PC-9 (cell line): ENCODE measurements around the gene PDHX. TPM values are rescaled to one million over a fixed set of nuclear protein-coding genes. Genes with fewer than 3 reads are reported as not detected.

Experiments used
- BruUV-seq: library from RNA; stranded (reverse); fragments of 400-500 nt; replicated peaks from 2 replicates; lab custom pipeline; 2021; lab: Mats Ljungman, UMichigan
- CTCF ChIA-PET: fragments of 300-600 bp; sonication (Branson Sonifier 250); formaldehyde crosslinking; loops from one replicate; lab custom pipeline; 2022; ENCODE audit warnings: antibody characterized with exemption; lab: Charles Lee
- POLR2A ChIA-PET: fragments of 300-600 bp; sonication (Branson Sonifier 250); formaldehyde crosslinking; loops from one replicate; lab custom pipeline; 2022; ENCODE audit warnings: antibody characterized with exemption; ENCODE audit not compliant: unreplicated experiment; lab: Charles Lee
- DNase-seq, 2 experiments: peaks; one replicate each; pipeline versions ENCODE4 v3.0.0 to v3.0.0-alpha.2; 2015 to 2022; ENCODE audit warnings: mixed read lengths in 1 of 2
- H2AFZ ChIP-seq: fragments of 200-600 bp; sonication (generic); 2 replicates; pipeline ENCODE4 v1.8.1; 2017; ENCODE audit warnings: antibody characterized with exemption
- H3F3A ChIP-seq: fragments of 200-600 bp; sonication (generic); 2 replicates; pipeline ENCODE4 v1.8.1; 2017; ENCODE audit warnings: antibody characterized with exemption, mild to moderate bottlenecking, low read depth; ENCODE audit not compliant: insufficient read depth
- H3K27ac ChIP-seq: fragments of 200-600 bp; sonication (generic); 2 replicates; pipeline ENCODE4 v1.6.1; 2016; ENCODE audit warnings: mixed run types
- H3K27me3 ChIP-seq: fragments of 200-600 bp; sonication (generic); 2 replicates; pipeline ENCODE4 v1.6.1; 2016; ENCODE audit warnings: low read depth, mixed run types; ENCODE audit not compliant: insufficient read depth
- H3K36me3 ChIP-seq: fragments of 200-600 bp; sonication (generic); 2 replicates; pipeline ENCODE4 v1.6.1; 2016; ENCODE audit warnings: low read depth, mixed run types
- H3K4me1 ChIP-seq: fragments of 200-600 bp; sonication (generic); replicated peaks from 2 replicates; pipeline ENCODE4 v1.6.1; 2016; ENCODE audit warnings: mixed run types; ENCODE audit not compliant: insufficient read depth
- H3K4me2 ChIP-seq: fragments of 200-600 bp; sonication (generic); 2 replicates; pipeline ENCODE4 v1.6.1; 2017; ENCODE audit warnings: mixed run types
- H3K4me3 ChIP-seq: fragments of 200-600 bp; sonication (generic); 2 replicates; pipeline ENCODE4 v1.6.1; 2016; ENCODE audit warnings: mixed run types
- H3K79me2 ChIP-seq: fragments of 200-600 bp; sonication (generic); 2 replicates; pipeline ENCODE4 v1.6.1; 2017; ENCODE audit warnings: low read depth, mixed run types
- H3K9me2 ChIP-seq: fragments of 200-600 bp; sonication (generic); 2 replicates; pipeline ENCODE4 v1.8.1; 2017; ENCODE audit warnings: mild to moderate bottlenecking; ENCODE audit not compliant: insufficient read depth
- H3K9me3 ChIP-seq: fragments of 200-600 bp; sonication (generic); 2 replicates; pipeline ENCODE4 v1.8.1; 2016; ENCODE audit warnings: low read depth; ENCODE audit not compliant: insufficient read depth
- H4K20me1 ChIP-seq: fragments of 200-600 bp; sonication (generic); 2 replicates; pipeline ENCODE4 v1.8.1; 2017; ENCODE audit not compliant: insufficient read depth
- EZH2 ChIP-seq: fragments of 200-600 bp; sonication (generic); IDR thresholded peaks from 2 replicates; pipeline ENCODE4 v1.8.0; 2017; ENCODE audit warnings: antibody characterized with exemption, low read depth
- intact Hi-C: fragments of 100-400 bp; cut with micrococcal nuclease; formaldehyde crosslinking; loops from one replicate; pipeline ENCODE4 v1.10.0; 2022; ENCODE audit not compliant: unreplicated experiment
- total RNA-seq: library from RNA; stranded (reverse); gene quantifications from 2 replicates; pipeline ENCODE4 v1.2.3, GENCODE V29; 2021
- TF ChIP-seq, protein P1 (sequence below): fragments of 200-600 bp; sonication (generic); conservative IDR thresholded peaks from 2 replicates; pipeline ENCODE4 v1.6.1; 2017; ENCODE audit warnings: mixed run types, antibody characterized with exemption, mild to moderate bottlenecking, moderate library complexity

The PDHX gene
- total RNA-seq, 1 experiment from 2014 or later: 47.0 TPM

DNA sequence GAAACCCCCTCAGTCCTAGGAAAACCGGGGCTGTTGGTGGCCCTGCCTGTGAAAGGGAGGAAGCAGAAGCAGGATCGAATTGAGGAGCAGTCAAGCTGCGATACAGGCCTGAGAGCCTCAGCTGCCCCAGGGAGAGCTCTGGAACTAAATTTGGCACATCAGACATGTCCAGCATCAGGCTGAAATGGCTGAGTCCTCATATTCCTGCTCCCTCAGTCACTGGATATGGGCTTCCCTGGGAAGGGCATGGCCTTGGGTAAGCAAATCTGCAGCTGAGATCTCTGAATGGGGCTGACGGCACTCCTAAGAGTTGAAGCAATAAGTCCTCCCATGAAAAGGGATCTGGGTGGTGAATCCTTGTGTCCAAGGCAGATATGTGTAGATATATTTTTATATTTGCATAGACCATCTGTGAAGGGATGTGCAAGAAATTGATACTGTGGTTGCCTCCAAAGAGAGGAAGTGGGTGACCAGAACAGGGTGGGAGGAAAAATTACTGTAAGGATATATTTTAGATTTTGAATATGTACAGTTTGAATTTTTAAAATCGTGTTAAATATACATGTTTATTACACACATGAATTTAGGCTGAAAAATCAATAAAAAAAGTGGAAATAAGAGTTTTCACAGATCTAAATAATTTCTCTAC is 45.7 kb upstream of the PDHX start:
- ChIA-PET CTCF (no interaction called here), POLR2A (no interaction called here)
- no peaks in the 10 kb centered on the region for H3K4me1 ChIP-seq

GRCh38 chr11:34874202-34874601 is 42.2 kb upstream of the PDHX start:
- intact Hi-C loops: no loop called here
- Histone ChIP-seq H3F3A (no peaks in the 10 kb centered on the region), H3K4me2 (no peak overlapping the region), H3K4me1 (no peaks in the 10 kb centered on the region), H3K27ac (no peak overlapping the region), H3K27me3 (no peaks in the 10 kb centered on the region), H3K36me3 (no peaks in the 10 kb centered on the region), H3K9me3 (no peaks in the 10 kb centered on the region), H2AFZ (no peak overlapping the region), H3K4me3 (no peak overlapping the region), H3K79me2 (no peaks in the 10 kb centered on the region), H4K20me1 (no peaks in the 10 kb centered on the region), H3K9me2 (no peaks in the 10 kb centered on the region)
- no TSS peak for BruUV-seq
- CTCF ChIA-PET: no interaction called here
- POLR2A ChIA-PET: no interaction called here
- TF ChIP-seq, protein P1, sequence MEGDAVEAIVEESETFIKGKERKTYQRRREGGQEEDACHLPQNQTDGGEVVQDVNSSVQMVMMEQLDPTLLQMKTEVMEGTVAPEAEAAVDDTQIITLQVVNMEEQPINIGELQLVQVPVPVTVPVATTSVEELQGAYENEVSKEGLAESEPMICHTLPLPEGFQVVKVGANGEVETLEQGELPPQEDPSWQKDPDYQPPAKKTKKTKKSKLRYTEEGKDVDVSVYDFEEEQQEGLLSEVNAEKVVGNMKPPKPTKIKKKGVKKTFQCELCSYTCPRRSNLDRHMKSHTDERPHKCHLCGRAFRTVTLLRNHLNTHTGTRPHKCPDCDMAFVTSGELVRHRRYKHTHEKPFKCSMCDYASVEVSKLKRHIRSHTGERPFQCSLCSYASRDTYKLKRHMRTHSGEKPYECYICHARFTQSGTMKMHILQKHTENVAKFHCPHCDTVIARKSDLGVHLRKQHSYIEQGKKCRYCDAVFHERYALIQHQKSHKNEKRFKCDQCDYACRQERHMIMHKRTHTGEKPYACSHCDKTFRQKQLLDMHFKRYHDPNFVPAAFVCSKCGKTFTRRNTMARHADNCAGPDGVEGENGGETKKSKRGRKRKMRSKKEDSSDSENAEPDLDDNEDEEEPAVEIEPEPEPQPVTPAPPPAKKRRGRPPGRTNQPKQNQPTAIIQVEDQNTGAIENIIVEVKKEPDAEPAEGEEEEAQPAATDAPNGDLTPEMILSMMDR: no peak
- no peak for TF ChIP-seq EZH2
- no peak for DNase-seq

More for the DNA sequence above, 45.7 kb upstream of the PDHX start:
- no peak for TF ChIP-seq EZH2
- TF ChIP-seq, protein P1: no peak
- H3K27ac ChIP-seq: no peak overlapping the region
- intact Hi-C loops: no loop called here
- H3K36me3 ChIP-seq: no peaks in the 10 kb centered on the region
- no peaks in the 10 kb centered on the region for H3K27me3 ChIP-seq
- H3K4me3 ChIP-seq: no peak overlapping the region
- H3F3A ChIP-seq: no peaks in the 10 kb centered on the region
- no TSS peak for BruUV-seq
- DNase-seq: no peak
- H3K9me2 ChIP-seq: no peaks in the 10 kb centered on the region
- H3K9me3 ChIP-seq: no peaks in the 10 kb centered on the region; the same call in 1 of the 2 replicates
- H4K20me1 ChIP-seq: no peaks in the 10 kb centered on the region
- H3K4me2 ChIP-seq: no peak overlapping the region
- no peak overlapping the region for H2AFZ ChIP-seq
- H3K79me2 ChIP-seq: no peaks in the 10 kb centered on the region

DNA sequence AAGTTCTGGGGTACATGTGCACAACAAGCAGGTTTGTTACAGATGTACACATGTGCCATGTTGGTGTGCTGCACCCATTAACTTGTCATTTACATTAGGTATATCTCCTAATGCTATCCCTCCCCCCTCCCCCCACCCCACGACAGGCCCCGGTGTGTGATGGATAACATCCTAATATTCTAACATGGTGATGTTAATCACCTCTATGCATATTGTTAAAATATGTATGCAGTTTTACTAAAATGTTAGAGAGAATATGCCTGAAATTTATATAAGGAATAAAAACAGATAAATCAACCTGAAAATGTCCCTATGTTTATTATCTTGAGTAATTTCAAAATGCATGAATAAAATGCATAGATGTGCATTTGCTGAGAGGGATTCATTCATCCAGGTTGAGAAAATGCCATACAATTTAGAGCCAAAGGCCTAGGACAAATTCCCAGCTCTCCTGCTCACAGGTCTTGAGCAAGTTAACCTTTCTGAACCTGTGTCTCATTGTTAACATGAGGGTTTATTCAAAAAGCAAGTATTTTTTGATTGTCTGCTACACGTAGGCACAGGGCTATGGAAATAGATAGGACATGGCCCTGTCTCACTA is 38.9 kb upstream of the PDHX start:
- H3K4me1 ChIP-seq: no peaks in the 10 kb centered on the region
- H3K79me2 ChIP-seq: no peaks in the 10 kb centered on the region
- no peak overlapping the region for H3K4me2 ChIP-seq
- H3K27ac ChIP-seq: no peak overlapping the region
- TF ChIP-seq EZH2: no peak
- TF ChIP-seq, protein P1: no peak
- POLR2A ChIA-PET: interaction anchor here (0.6 kb wide), 1 partner anchor 918 kb away, joined by 3 read pairs; no protein-coding TSS in a partner anchor
- no peak for DNase-seq
- H3K9me2 ChIP-seq: no peaks in the 10 kb centered on the region
- no peak overlapping the region for H3K4me3 ChIP-seq
- BruUV-seq: no TSS peak
- no peaks in the 10 kb centered on the region; the same call in 1 of the 2 replicates for H3F3A ChIP-seq
- H4K20me1 ChIP-seq: no peaks in the 10 kb centered on the region
- H3K9me3 ChIP-seq: no peaks in the 10 kb centered on the region
- CTCF ChIA-PET: no interaction called here
- H3K36me3 ChIP-seq: no peaks in the 10 kb centered on the region
- no peaks in the 10 kb centered on the region for H3K27me3 ChIP-seq
- intact Hi-C loops: no loop called here
- H2AFZ ChIP-seq: no peak overlapping the region
